Large intestine (tissue), 3 donors: ENCODE results near the gene RSPH9. TPM values are rescaled to one million over a fixed set of nuclear protein-coding genes. Genes with fewer than 3 reads are reported as not detected.

Source experiments
- DNase-seq, 2 donors: peaks; one replicate each; pipeline versions ENCODE4 v3.0.0 to v3.0.0-alpha.2; 2013
- H3K27ac ChIP-seq: one replicate; pipeline ENCODE4 v1.5.1; 2013; ENCODE audit warnings: low read length
- H3K27me3 ChIP-seq: 2 replicates; pipeline ENCODE4 v1.6.1; 2013; ENCODE audit warnings: low read length; ENCODE audit not compliant: control insufficient read depth, insufficient read depth
- H3K36me3 ChIP-seq: 2 replicates; pipeline ENCODE4 v1.6.1; 2013; ENCODE audit warnings: low read length; ENCODE audit not compliant: control insufficient read depth, insufficient read depth
- H3K4me1 ChIP-seq: one replicate; pipeline ENCODE4 v1.6.1; 2013; ENCODE audit warnings: low read length; ENCODE audit not compliant: control insufficient read depth, insufficient read depth
- H3K4me3 ChIP-seq: one replicate; pipeline ENCODE4 v1.5.1; 2013; ENCODE audit warnings: low read length
- H3K9me3 ChIP-seq: one replicate; pipeline ENCODE4 v1.6.1; 2013; ENCODE audit warnings: mild to moderate bottlenecking, low read depth, low read length, moderate library complexity; ENCODE audit not compliant: control insufficient read depth
- WGBS: methylation state at CpG from one replicate; pipeline ENCODE4 v1.1.5; 2013; ENCODE audit warnings: low lambda C conversion rate; ENCODE audit not compliant: insufficient coverage; 5-methylcytosine and 5-hydroxymethylcytosine counted together
- polyA plus RNA-seq: library from polyadenylated mRNA; unstranded; fragments of 120-200 nt; gene quantifications from one replicate; pipeline ENCODE4 v1.2.1, GENCODE V29; 2013

The RSPH9 gene
- polyA plus RNA-seq, 1 donor, result 1.1 TPM

DNA sequence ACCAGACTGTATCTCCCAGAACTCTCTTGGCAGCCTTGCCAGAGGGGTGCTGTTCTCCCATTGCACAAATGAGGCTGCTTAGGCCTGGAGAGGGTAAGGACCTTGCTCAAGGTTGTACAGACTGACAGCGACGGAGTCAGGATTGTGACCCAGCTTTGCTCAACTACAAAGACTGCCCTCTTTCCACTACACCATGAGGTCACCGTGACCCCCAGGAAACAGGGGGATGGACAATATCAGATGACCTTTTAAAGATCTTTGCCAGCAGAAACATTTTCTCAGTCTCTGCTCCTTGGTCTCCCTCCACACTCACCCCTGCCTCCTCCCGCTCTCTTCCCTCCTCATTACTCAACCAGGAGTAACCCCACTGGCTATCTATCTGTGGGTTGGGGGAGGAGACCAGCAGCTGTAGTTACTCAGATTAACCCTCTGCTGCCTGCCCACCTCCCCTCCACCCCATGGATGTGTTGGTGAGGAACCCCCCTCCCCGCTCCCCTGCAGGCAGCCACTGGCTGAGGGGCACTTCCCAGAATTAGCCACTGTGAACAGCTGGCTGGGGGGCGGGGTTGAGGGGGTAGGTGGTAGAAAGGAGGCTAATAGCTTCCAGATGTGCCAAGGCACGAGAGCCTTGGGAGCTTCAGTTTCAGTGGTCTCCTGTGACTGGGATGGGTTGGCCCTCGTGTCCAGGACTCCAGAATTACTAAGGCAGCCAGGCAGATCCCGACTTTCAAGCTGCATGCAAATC lies 69.6 kb downstream of the RSPH9 start:
- peak in 1 of 2 donors; percentile 52 for DNase-seq
- Histone ChIP-seq H3K27me3 (no peaks in the 10 kb centered on the region), H3K27ac (no peak overlapping the region), H3K4me3 (no peak overlapping the region), H3K36me3 (no peaks in the 10 kb centered on the region), H3K9me3 (no peaks in the 10 kb centered on the region), H3K4me1 (peaks cover 18% of the 10 kb centered on the region)
- WGBS, result no CpG with 5 or more reads among the region's 9 CpGs

DNA sequence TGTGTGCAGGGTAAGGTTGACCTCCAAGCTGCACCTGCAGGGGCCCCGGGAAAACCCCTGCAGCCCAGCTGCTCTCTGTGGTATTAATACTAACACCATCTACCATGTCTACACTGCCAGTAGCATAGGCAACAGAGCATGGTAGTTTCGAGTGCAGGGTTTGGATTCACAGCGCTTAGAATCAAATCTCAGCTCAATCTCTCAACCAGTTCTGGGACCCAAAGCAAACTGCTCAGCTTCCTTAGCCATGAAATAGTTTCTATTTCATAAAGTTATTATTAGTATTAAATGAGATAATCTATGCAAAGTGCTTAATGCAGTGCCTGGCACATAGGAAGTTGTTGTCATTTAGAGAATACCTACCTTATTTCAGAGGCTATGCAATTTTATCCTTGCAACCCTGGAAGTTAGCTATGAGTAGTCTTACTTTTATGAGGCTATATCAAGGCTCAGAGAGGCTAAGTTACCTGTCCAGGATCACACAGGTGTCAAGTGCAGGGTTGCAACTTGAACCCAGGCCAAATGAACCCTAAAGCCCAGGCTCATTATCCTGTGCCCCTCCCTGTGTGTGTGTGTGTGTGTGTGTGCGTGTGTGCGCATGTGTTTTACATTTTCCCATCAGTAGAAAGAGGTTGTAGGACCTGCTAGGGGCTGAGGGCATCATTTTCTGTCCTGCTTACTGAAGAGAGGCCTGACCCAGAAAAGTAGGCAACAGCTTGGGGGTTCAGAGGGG lies 70.4 kb downstream of the RSPH9 start:
- Histone ChIP-seq H3K36me3 (no peaks in the 10 kb centered on the region), H3K4me1 (peaks cover 13% of the 10 kb centered on the region), H3K9me3 (no peaks in the 10 kb centered on the region), H3K4me3 (no peak overlapping the region), H3K27me3 (no peaks in the 10 kb centered on the region), H3K27ac (no peak overlapping the region)
- no CpG with 5 or more reads among the region's 5 CpGs for WGBS
- DNase-seq, result no peak

DNA sequence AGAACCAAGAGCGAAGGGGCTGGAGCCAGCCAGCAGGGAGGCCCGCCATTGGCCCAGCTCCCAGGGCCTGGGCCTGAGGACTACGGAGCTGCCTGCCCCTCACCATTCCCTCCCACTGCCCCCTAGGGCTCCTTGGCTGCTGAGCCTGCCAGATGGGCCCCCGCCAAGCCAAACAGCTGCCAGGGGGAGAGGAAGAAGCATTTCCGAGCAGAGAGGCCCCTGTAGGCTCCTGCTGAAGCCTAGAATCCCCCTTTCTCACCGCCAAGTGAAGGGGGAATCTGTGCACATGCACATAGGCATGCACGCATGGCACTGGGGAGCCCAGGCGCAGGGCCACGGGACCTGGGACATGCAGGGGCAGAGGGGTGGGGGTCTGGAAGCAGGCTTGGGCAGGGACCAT lies 71.3 kb downstream of the RSPH9 start:
- WGBS, result no CpG with 5 or more reads among the region's 9 CpGs
- Histone ChIP-seq H3K36me3 (no peaks in the 10 kb centered on the region), H3K4me3 (no peak overlapping the region), H3K27me3 (no peaks in the 10 kb centered on the region), H3K4me1 (peaks cover 13% of the 10 kb centered on the region), H3K9me3 (no peaks in the 10 kb centered on the region), H3K27ac (no peak overlapping the region)
- no peak for DNase-seq

DNA sequence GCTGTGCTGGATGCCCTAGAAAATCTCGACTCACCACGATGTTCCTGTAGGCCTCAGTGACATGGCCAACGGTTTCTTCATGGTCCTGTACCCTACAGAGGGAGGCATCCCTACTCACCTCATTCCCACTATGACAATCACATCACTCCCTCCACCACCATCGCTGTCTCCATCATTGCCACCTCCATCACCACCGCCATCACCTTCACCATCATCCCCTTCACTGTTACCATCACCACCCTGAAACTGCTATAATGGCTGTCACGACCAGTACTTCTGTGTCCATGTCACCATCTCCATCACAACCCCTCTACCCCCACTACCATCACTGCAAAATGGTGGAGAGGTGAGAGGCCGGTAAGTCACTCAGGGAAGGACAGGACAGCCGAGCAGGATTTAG lies 72.6 kb downstream of the RSPH9 start:
- no peak for DNase-seq
- peaks cover 13% of the 10 kb centered on the region for H3K4me1 ChIP-seq
- no peaks in the 10 kb centered on the region for H3K27me3 ChIP-seq
- H3K4me3 ChIP-seq, result no peak overlapping the region
- no peaks in the 10 kb centered on the region for H3K9me3 ChIP-seq
- H3K27ac ChIP-seq, result no peak overlapping the region
- WGBS, result 100% methylated on average over 1 of the region's 8 CpGs
- H3K36me3 ChIP-seq, result no peaks in the 10 kb centered on the region

DNA sequence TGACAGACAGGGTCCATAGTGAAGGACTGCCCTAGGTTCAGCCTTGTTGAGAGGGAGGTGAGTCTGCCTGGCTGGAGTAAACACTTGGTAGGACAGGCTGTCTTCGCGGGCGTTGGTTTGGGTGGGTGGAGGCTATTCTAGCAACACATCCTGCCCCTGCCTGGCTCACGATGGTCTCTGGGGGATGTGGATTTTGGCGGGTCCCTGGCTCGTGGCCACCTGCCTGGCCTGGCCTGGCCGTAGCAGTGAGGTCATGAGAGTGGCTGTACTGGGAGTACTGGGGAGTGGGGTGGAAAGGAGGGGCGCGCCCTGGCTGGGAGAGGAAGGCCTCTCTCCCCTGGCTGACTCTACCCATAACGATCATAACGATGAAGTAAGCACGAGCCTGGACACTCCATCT lies 73.0 kb downstream of the RSPH9 start:
- Histone ChIP-seq H3K27me3 (no peaks in the 10 kb centered on the region), H3K4me1 (peaks cover 13% of the 10 kb centered on the region), H3K36me3 (no peaks in the 10 kb centered on the region), H3K4me3 (no peak overlapping the region), H3K9me3 (no peaks in the 10 kb centered on the region), H3K27ac (no peak overlapping the region)
- WGBS, result no CpG with 5 or more reads among the region's 12 CpGs
- no peak for DNase-seq

DNA sequence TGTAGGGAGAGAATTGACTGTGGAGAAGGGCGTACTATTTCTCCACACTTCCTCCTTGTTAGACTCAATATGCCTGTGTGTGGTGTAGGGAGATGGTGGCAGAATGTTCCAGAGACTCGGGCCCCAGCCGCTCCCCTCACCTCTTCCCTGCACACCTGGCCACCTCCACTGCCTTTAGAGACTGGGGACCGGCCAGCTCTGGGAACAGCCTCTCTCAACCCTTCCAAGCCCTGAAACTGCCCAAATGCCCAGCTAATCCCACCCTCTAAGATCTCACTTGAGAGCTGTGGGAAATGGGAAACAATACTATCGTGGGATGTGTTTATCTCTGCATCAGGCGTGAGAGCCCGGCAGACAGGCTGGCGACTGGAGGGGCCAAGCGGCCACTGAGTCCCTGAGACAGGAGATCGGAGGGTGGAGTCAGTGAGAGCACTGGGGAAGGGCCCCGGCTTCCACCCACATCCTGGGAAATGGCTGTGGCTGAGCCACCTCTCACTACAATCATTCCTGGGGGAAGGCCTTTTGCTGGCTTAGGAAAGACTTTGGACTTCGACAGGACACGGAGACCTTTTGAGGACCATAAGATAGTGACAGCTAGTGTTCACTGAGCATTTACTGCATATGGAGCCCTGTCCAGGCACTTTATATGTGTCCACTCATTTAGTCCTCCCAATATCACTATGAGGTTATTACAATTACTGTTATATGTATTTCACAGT lies 73.7 kb downstream of the RSPH9 start:
- WGBS, result no CpG with 5 or more reads among the region's 13 CpGs
- Histone ChIP-seq H3K27ac (peak overlapping the region; percentile 11), H3K27me3 (no peaks in the 10 kb centered on the region), H3K36me3 (no peaks in the 10 kb centered on the region), H3K4me1 (peaks cover 13% of the 10 kb centered on the region), H3K4me3 (no peak overlapping the region), H3K9me3 (no peaks in the 10 kb centered on the region)
- peak; percentile 50 to 79 for DNase-seq

DNA sequence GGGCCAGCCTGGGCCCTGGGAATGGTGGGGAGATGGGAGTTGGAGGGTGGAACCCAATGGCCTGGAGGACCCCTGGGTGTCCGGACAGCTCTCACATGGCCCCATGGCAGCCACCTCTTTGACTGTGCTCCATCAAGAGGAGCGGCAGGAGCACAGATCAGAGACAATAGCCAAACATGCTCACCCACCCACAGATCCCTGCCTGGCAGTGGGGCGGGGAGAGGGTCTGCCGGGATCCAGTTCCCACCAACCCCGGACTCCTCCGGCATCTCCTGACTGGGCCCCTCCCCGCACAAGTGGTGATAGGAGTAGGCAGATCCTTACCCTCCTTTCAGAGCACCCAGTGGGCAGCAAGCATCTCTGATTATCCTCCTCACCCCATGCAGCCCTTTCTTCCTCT lies 74.7 kb downstream of the RSPH9 start:
- WGBS, result no CpG with 5 or more reads among the region's 7 CpGs
- H3K4me3 ChIP-seq, result no peak overlapping the region
- no peaks in the 10 kb centered on the region for H3K27me3 ChIP-seq
- peaks cover 13% of the 10 kb centered on the region for H3K4me1 ChIP-seq
- H3K27ac ChIP-seq, result no peak overlapping the region
- no peaks in the 10 kb centered on the region for H3K9me3 ChIP-seq
- H3K36me3 ChIP-seq, result no peaks in the 10 kb centered on the region
- no peak for DNase-seq

DNA sequence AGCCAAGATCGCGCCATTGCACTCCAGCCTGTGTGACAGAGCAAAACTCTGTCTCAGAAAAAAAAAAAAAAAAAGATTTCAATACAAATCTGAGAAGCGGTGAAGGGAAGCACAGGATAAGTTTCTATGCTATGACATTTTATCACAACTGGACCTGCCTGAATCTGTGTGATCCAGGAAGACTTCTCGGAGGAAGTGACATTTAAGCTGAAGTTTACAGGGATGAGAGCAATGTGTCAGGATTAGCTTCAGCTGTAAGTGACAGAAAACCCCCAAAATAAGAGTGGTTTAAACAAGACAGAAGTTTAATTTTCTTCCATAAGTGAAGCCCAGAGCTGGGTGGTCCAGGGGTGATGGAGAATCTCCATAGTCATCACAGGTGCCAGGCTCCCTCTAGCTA lies 76.2 kb downstream of the RSPH9 start:
- H3K36me3 ChIP-seq, result no peaks in the 10 kb centered on the region
- H3K4me3 ChIP-seq, result no peak overlapping the region
- WGBS, result 100% methylated on average over 1 of the region's 4 CpGs
- no peak for DNase-seq
- H3K27me3 ChIP-seq, result no peaks in the 10 kb centered on the region
- H3K9me3 ChIP-seq, result no peaks in the 10 kb centered on the region
- H3K4me1 ChIP-seq, result peaks cover 13% of the 10 kb centered on the region
- no peak overlapping the region for H3K27ac ChIP-seq
